ENCODE results near the gene ADAP1. TPM values are rescaled to one million over a fixed set of nuclear protein-coding genes. Genes with fewer than 3 reads are reported as not detected.
A peak's percentile ranks its signal among the peaks of the same experiment; 100 is the strongest.

ADAP1 gene
- total RNA-seq, 1 experiment from 2014 or later: 6.2 TPM

GRCh38 chr7:913736-914520 lies 40.6 kb downstream of the ADAP1 start:
- DNase-seq: no peak
- Histone ChIP-seq H3K79me2 (ENCODE audit: insufficient read depth, low read length) (no peaks in the 10 kb centered on the region), H2BK12ac (ENCODE audit: insufficient read length, low read depth, low read length) (no peak overlapping the region), H2BK15ac (ENCODE audit: low read depth, low read length) (no peak overlapping the region), H3K23me2 (ENCODE audit: insufficient read length, low read depth, low read length, poor library complexity, severe bottlenecking) (no peaks in the 10 kb centered on the region), H2BK120ac (ENCODE audit: low read depth, low read length, poor library complexity, severe bottlenecking) (no peak overlapping the region), H3K4ac (ENCODE audit: low read depth, low read length) (no peak overlapping the region), H4K91ac (ENCODE audit: insufficient read length, low read depth, low read length) (no peak overlapping the region), H4K8ac (replicated peaks; ENCODE audit: insufficient read length, low read depth, low read length) (no peak overlapping the region), H3T11ph (ENCODE audit: low read length) (no peak overlapping the region), H3K79me1 (ENCODE audit: insufficient read depth, low read depth, low read length, poor library complexity, severe bottlenecking) (no peaks in the 10 kb centered on the region), H3K23ac (ENCODE audit: insufficient read length, low read depth, low read length) (no peak overlapping the region), H3K56ac (ENCODE audit: insufficient read length, low read depth, low read length) (no peak overlapping the region), H4K5ac (ENCODE audit: insufficient read length, low read depth, low read length) (no peak overlapping the region), H3K9me3 (ENCODE audit: control insufficient read depth, low read depth, low read length) (no peaks in the 10 kb centered on the region), H2BK5ac (ENCODE audit: insufficient read length, low read length) (no peak overlapping the region), H3K14ac (ENCODE audit: insufficient read depth, low read length) (no peak overlapping the region), H3K27me3 (ENCODE audit: insufficient read depth, low read length) (no peaks in the 10 kb centered on the region), H2AFZ (ENCODE audit: low read length) (no peak overlapping the region), H4K20me1 (ENCODE audit: control insufficient read depth, insufficient read depth, insufficient read length) (no peaks in the 10 kb centered on the region), H3K4me1 (ENCODE audit: insufficient read depth, low read length) (no peaks in the 10 kb centered on the region; the same call in 1 of the 2 replicates), H2BK20ac (ENCODE audit: low read depth, low read length, poor library complexity, severe bottlenecking) (no peak overlapping the region), H2AK5ac (ENCODE audit: insufficient read length, low read length) (no peak overlapping the region), H3K4me2 (ENCODE audit: insufficient read depth, insufficient read length, low read length) (no peak overlapping the region), H3K18ac (ENCODE audit: insufficient read length, low read depth, low read length) (no peak overlapping the region), H3K9ac (ENCODE audit: extremely low read depth, insufficient read length, low read length) (no peak overlapping the region), H3K27ac (ENCODE audit: insufficient read length, low read depth, low read length) (no peak overlapping the region)
- no peaks in the 10 kb centered on the region for H3K36me3 Mint-ChIP-seq (ENCODE audit: insufficient read depth in 1 of 3, low read depth in 3 of 3)
- H3K4me3 Mint-ChIP-seq: peak overlapping the region in 1 of 2 experiments; percentile 42; a peak in 1 of 5 replicates
- H3K27ac Mint-ChIP-seq: no peak overlapping the region
- peaks cover 0 to 3% of the 10 kb centered on the region in 2 experiments; a peak in 1 of 4 replicates for H3K4me1 Mint-ChIP-seq
- no CpG with 5 or more reads among the region's 31 CpGs for WGBS (ENCODE audit: extremely low coverage, insufficient read length, low lambda C conversion rate)
- TF ChIP-seq CTCF (conservative IDR thresholded peaks at IDR 0.05): no peak
- H3K9me3 Mint-ChIP-seq: no peaks in the 10 kb centered on the region; a peak in 1 of 5 replicates
- peaks cover 11% of the 10 kb centered on the region for H3K27me3 Mint-ChIP-seq (ENCODE audit: low read depth)

All from H9 (cell line).